IPS DF 6.9 (cell line): Measurements from ENCODE around the gene ARF5.

Experiments used
- DNase-seq: peaks from one replicate; pipeline ENCODE4 v3.0.0-alpha.2; 2013; ENCODE audit warnings: low read depth, low spot score
- H3K27ac ChIP-seq: one replicate; pipeline ENCODE4 v1.5.1; 2013; ENCODE audit warnings: low read length, control low read depth
- H3K27me3 ChIP-seq: 2 replicates; pipeline ENCODE4 v1.6.1; 2013; ENCODE audit warnings: mild to moderate bottlenecking, low read length; ENCODE audit not compliant: control insufficient read depth, insufficient read depth
- H3K36me3 ChIP-seq: 2 replicates; pipeline ENCODE4 v1.6.1; 2013; ENCODE audit warnings: low read length; ENCODE audit not compliant: control insufficient read depth, insufficient read depth
- H3K4me1 ChIP-seq: 2 replicates; pipeline ENCODE4 v1.6.1; 2013; ENCODE audit warnings: low read length; ENCODE audit not compliant: control insufficient read depth, insufficient read depth
- H3K4me3 ChIP-seq: 2 replicates; pipeline ENCODE4 v1.5.1; 2013; ENCODE audit warnings: mild to moderate bottlenecking, low read length
- H3K9me3 ChIP-seq: 2 replicates; pipeline ENCODE4 v1.6.1; 2013; ENCODE audit warnings: low read length, inconsistent platforms; ENCODE audit not compliant: control insufficient read depth, insufficient read depth
- WGBS: extraction: QIAGEN DNeasy Blood & Tissue Kit; methylation state at CpG from one replicate; pipeline ENCODE4 v1.1.7; 2013; ENCODE audit warnings: mixed read lengths, missing lambda C conversion rate; ENCODE audit not compliant: insufficient read length, insufficient coverage; 5-methylcytosine and 5-hydroxymethylcytosine counted together

ARF5 gene

DNA sequence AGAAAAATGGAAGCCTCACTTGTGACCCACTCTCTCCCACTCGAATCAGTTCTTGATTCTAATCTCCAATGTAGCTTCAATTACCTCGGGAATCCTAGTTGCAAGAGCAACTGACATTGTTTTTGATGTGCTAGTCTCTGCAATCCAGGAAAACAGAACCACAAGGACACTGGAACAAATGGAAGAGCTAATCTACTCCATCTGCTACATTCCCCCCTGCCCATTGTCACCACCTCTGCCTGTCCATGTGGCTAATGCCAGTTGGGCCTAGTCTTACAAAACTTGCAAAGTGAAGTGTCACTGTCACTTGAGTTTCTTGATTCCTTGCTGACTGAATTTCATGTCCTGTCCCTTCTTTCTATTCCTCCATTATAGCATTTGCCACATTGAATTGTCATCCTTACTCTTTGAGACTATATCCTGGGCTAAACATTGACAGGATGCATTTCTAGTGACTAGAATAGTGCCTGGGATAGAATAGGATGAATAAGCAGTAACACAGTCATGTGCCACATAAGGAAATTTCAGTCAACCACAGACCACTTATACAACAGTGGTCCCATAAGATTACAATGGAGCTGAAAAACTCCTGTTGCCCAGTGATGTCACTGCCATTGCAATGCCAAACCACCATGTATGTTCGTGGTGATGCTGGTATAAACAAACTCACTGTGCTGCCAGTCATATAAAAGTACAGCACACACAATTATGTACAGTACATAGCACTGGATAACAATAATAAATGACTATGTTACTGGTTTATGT, 16.3 kb upstream of the ARF5 start:
- H3K4me1 ChIP-seq = no peaks in the 10 kb centered on the region; the same call in 1 of the 2 replicates
- no peak overlapping the region for H3K27ac ChIP-seq
- WGBS = no CpG with 5 or more reads among the region's 3 CpGs
- no peaks in the 10 kb centered on the region for H3K36me3 ChIP-seq
- no peaks in the 10 kb centered on the region for H3K27me3 ChIP-seq
- no peaks in the 10 kb centered on the region for H3K9me3 ChIP-seq
- no peak for DNase-seq
- no peak overlapping the region for H3K4me3 ChIP-seq

DNA sequence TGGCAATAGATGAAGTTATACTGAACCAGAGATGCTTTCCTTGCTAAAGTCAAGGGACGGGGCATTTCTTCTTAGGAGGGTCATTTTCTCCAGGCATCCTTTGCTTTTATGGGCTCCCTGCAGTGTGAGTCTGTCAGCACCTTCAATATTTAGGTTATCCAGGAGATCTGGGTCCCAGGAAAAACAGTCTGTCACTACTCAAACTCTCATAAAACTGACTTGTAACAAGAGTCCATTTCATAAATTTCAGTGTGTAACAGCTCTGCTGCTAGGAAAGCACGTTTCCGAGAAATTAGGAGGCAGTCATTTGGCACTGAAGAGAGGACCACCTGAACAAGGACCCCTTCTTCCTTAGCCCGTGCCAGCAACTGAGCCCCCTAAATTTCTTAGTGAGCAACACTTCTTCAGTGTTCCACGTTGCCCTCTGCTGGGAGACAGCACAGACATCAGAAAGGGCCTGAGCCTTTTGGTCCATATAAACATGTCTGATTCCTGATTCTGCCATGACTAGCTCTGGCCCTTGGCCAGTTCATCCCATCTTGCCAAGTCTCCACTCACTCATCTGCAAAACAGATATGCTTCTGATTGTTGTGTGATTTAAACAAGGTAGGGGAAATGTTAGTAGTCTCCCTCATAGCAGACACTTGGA, 10.1 kb upstream of the ARF5 start:
- Histone ChIP-seq H3K4me3 (no peak overlapping the region), H3K4me1 (no peaks in the 10 kb centered on the region; the same call in 1 of the 2 replicates), H3K27ac (no peak overlapping the region), H3K36me3 (peaks cover 9% of the 10 kb centered on the region), H3K9me3 (no peaks in the 10 kb centered on the region), H3K27me3 (no peaks in the 10 kb centered on the region)
- no CpG with 5 or more reads among the region's 5 CpGs for WGBS
- DNase-seq = no peak

DNA sequence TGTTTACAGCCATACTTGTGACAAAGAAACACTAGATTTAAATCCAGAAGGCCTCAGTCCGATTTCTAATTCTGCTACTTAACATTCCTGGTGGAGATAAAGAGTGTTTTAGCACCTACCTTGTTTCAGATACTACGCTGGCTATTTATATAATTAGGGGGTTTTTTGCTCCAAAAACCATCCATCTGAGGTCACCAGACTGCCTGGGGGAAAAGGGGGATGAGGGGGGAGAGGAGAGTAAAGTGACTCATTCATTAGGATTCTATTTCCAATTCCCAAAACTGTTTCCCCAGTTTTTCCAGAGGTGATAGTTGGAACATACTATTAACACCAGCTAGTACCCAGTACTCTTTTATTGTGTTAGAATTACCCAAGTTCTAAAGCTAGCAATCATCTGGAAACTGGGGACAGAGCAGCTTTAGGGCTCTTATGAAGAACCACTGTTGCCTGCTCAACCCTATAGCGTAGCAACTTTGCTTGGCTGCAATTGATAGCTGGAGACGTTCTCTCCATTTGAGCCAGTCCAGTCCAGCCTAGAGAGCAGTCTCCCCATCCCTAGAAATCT, 9.4 kb upstream of the ARF5 start:
- H3K27me3 ChIP-seq = no peaks in the 10 kb centered on the region
- no peak overlapping the region for H3K27ac ChIP-seq
- H3K4me1 ChIP-seq = no peaks in the 10 kb centered on the region; the same call in 1 of the 2 replicates
- no peak for DNase-seq
- no CpG with 5 or more reads among the region's 4 CpGs for WGBS
- H3K36me3 ChIP-seq = peaks cover 9% of the 10 kb centered on the region
- H3K4me3 ChIP-seq = no peak overlapping the region
- H3K9me3 ChIP-seq = no peaks in the 10 kb centered on the region

DNA sequence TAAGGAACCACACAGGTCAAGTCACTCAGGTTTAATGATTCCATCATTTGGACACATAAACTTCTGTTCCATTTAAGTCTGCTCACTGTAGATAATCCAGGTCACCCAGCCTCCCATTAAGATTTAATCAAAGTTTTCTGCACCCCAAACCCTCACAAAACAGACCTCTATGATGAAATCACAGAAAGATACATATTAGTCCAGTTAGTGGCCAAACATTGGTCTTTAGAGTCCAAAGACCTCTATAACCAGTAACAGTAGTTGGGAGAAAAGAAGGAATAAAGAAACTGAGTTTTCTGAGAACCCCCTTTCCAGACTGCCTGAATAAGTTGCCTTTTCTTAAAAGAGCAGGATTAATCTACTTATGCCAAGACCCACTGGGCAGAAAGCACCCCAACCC, 7.6 kb upstream of the ARF5 start:
- Histone ChIP-seq H3K9me3 (no peaks in the 10 kb centered on the region), H3K4me1 (peaks cover 4% of the 10 kb centered on the region; the same call in 1 of the 2 replicates), H3K27me3 (no peaks in the 10 kb centered on the region), H3K36me3 (peaks cover 9% of the 10 kb centered on the region), H3K27ac (no peak overlapping the region), H3K4me3 (no peak overlapping the region)
- no peak for DNase-seq

DNA sequence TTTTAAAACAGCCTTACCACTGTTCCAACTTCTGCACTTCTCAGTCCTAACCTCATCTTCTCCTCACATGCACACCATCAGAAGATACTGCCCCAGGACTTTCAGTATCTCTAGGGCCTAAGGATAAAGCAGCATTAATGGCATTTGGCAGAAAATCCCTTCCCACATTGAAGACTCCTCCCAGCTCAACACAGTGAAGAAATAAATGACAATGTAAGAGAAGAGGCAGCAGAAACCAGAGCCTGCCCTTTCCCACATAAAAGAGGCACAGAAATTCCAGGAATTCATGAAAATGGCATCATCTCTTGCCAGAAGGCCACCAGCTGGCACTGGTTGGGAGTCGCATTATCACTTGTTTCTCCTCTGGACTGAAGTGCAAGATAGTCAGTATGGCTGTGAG, 6.5 kb upstream of the ARF5 start:
- Histone ChIP-seq H3K27me3 (peaks cover 6% of the 10 kb centered on the region; the same call in 1 of the 2 replicates), H3K36me3 (peaks cover 9% of the 10 kb centered on the region), H3K4me1 (peaks cover 6% of the 10 kb centered on the region; the same call in 1 of the 2 replicates), H3K27ac (no peak overlapping the region), H3K4me3 (no peak overlapping the region), H3K9me3 (no peaks in the 10 kb centered on the region)
- DNase-seq = no peak
- WGBS = no CpG with 5 or more reads among the region's 1 CpG

DNA sequence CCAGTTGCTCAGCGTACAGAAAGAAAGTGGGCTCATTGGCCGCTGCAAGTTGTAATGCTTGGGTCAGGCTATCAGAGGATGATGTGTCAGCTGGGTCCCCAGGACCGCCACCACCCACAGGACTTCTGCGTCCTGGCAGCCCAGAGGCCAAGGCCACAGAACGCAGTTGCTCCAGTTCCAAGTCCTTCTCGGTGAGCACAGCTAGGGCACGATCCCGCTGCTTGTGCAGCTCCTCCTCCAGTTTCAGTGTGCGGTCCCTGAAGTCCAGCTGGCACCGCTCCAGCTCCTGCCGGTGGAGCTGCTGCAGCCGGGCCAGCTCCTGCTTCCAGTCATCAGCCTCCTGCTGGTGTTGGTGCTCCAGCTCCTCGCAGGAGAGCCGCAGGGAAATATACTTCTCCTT, 5.8 kb upstream of the ARF5 start:
- H3K36me3 ChIP-seq = peaks cover 9% of the 10 kb centered on the region

DNA sequence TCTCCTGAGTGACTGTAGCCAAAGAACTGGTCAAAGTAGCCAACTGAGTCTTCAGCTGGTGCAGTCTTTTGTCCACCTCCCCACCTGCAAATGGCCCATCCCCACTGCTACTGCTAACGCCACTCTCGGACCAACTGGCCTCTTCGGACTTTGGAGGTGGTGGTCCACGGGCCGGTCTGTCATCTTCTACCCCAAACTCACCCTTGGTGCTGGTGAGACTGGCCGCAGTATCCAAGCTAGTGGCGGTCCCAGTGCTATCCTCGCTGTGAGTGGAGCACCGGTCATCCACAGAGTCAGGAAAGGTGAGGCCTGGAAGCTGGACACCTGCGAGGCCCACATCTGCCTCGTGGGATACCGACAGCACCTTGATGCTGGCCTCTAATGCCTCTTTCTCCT, 3.6 kb upstream of the ARF5 start:
- Histone ChIP-seq H3K4me3 (peak overlapping the region; percentile 90; the same call in 1 of the 2 replicates), H3K36me3 (peaks cover 9% of the 10 kb centered on the region), H3K27me3 (peaks cover 9% of the 10 kb centered on the region; the same call in 1 of the 2 replicates), H3K27ac (no peak overlapping the region), H3K4me1 (peaks cover 10% of the 10 kb centered on the region; the same call in 1 of the 2 replicates), H3K9me3 (no peaks in the 10 kb centered on the region)
- no peak for DNase-seq
- no CpG with 5 or more reads among the region's 12 CpGs for WGBS

More for the DNA sequence above, 5.8 kb upstream of the ARF5 start:
- H3K4me3 ChIP-seq = no peak overlapping the region
- H3K27ac ChIP-seq = no peak overlapping the region
- H3K27me3 ChIP-seq = peaks cover 9% of the 10 kb centered on the region; the same call in 1 of the 2 replicates
- H3K4me1 ChIP-seq = peaks cover 7% of the 10 kb centered on the region; the same call in 1 of the 2 replicates
- DNase-seq = no peak
- no CpG with 5 or more reads among the region's 14 CpGs for WGBS
- H3K9me3 ChIP-seq = no peaks in the 10 kb centered on the region

DNA sequence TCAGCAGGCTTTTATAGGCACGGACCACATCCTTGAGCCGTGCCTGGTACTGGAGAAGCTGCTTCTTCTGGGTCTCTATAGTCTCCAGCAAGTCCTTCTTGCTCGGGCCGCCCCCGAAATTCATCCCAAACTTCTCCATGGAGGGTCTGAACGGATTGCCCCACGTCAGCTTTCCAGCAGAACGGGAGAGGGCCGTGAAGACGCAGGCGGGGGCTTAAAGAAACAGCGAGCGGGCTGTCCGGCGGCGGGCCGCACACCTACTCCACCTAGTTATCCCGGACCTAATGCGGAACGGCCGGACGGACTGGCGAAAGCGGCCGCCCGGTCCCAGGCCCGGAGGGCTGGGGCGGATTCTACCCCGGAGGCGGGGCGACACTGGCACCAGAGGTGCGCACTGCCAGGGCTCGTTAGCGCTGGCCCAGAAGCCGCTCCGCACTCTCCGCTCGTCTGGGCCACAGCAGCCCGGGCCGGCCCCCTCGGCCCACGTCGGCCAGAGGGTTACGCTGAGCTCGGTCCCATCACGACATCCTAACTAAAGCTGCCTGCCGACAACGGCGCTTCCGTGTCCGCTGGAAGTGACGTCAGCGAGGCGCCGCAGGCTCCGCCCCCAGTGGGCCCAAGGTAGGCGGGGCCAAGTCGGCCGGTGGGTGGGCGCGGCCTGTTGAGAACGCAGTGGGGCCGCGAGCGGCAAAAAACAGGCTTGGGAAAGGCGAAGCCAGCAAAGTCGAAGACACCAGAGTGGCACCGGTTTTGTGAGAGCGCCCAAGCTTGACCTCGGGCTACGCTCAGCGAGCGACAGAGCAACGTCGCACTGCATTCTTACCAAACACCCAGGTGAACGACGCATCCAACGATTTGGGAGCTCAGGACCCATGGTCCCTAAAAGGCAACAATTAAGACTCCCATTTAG, 2.9 kb upstream of the ARF5 start, which contains the start of gene GCC1:
TSS of gene GCC1 (minus strand) at position 553 of the 910 bp plus-strand sequence. CDS start at position 139, 414 bp downstream.
- H3K27me3 ChIP-seq = peaks cover 9% of the 10 kb centered on the region; the same call in 1 of the 2 replicates
- H3K36me3 ChIP-seq = peaks cover 9% of the 10 kb centered on the region
- H3K4me3 ChIP-seq = peak within 1 kb of the TSS; percentile 90
- no peak for DNase-seq
- no CpG with 5 or more reads among the region's 78 CpGs for WGBS
- peaks cover 10% of the 10 kb centered on the region; the same call in 1 of the 2 replicates for H3K4me1 ChIP-seq
- no peaks in the 10 kb centered on the region for H3K9me3 ChIP-seq
- no peak within 1 kb of the TSS for H3K27ac ChIP-seq

DNA sequence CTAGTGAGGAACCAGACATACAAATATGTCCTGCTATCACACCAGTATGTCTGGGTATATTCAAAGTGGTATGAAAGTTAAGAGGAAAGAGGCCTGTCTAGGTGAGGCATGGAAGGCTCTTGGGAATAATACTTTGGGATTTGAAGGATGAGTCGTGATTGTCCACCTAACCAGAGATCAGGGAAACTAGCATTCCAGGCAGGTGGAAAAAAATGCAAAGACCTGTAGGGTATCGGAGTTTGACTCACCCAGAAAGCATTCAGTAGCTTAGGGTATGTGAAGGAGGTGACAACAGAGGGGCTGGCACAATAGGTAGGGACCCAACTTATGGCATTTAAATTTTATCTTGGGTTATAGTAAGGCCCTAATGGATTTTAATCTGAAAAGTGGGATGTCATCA, 1.9 kb upstream of the ARF5 start:
- Histone ChIP-seq H3K27me3 (peaks cover 9% of the 10 kb centered on the region; the same call in 1 of the 2 replicates), H3K4me3 (no peak overlapping the region), H3K9me3 (no peaks in the 10 kb centered on the region), H3K27ac (no peak overlapping the region), H3K36me3 (peaks cover 16% of the 10 kb centered on the region), H3K4me1 (peaks cover 10% of the 10 kb centered on the region; the same call in 1 of the 2 replicates)
- no CpG with 5 or more reads among the region's 2 CpGs for WGBS
- no peak for DNase-seq
